Stimulated activated naive CD8-positive, alpha-beta T cell treated with anti-CD3 and anti-CD28 coated beads, Interleukin-15, Interleukin-2, amounts not matched to agents 100 ng/mL and 50 ng/mL, for 24 hours (primary cell): Measurements from ENCODE around the gene RNF222.
"Not testable (repeated sequence)": the region's sequence is repeated elsewhere in the genome, so short reads cannot be mapped to it uniquely, and the experiment has no call there.

Experiments used
- H3K27ac Mint-ChIP-seq: one replicate; pipeline ENCODE4 v1.8.0; 2021; ENCODE audit warnings: mild to moderate bottlenecking, mixed read lengths
- H3K27me3 Mint-ChIP-seq: one replicate; pipeline ENCODE4 v1.8.0; 2021; ENCODE audit warnings: mixed read lengths
- H3K36me3 Mint-ChIP-seq: one replicate; pipeline ENCODE4 v1.8.0; 2021; ENCODE audit warnings: low read depth, mixed read lengths
- H3K4me1 Mint-ChIP-seq: one replicate; pipeline ENCODE4 v1.8.0; 2021; ENCODE audit warnings: low read depth, mixed read lengths
- H3K4me3 Mint-ChIP-seq: one replicate; pipeline ENCODE4 v1.8.0; 2021; ENCODE audit warnings: mild to moderate bottlenecking, mixed read lengths
- H3K9me3 Mint-ChIP-seq: one replicate; pipeline ENCODE4 v1.8.0; 2021; ENCODE audit warnings: mixed read lengths

Gene RNF222

GRCh38 chr17:8398980-8399379 is 1.4 kb upstream of the RNF222 start:
- Mint-ChIP-seq H3K4me1 (peaks cover 2% of the 10 kb centered on the region), H3K4me3 (no peak overlapping the region), H3K9me3 (no peaks in the 10 kb centered on the region), H3K27ac (no peak overlapping the region), H3K36me3 (no peaks in the 10 kb centered on the region), H3K27me3 (peaks cover 33% of the 10 kb centered on the region)

DNA sequence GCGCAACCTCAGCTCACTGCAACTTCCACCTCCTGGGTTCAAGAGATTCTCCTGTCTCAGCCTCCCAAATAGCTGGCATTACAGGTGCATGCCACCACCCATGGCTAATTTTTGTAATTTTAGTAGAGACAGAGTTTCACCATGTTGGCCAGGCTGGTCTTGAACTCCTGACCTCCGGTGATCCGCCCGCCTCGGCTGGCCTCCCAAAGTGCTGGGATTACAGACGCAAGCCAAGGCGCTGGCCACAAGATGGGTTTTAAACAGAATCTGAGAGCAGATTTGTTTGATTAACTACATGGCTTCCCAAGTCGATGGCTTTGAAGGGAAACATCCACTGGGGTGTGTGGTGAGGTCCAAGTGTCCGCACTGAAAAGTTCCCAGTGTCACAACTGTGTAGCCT is 3.1 kb downstream of the RNF222 start:
- H3K27ac Mint-ChIP-seq = not testable (repeated sequence)

GRCh38 chr17:8393470-8394231 is 4.0 kb downstream of the RNF222 start:
- peaks cover 11% of the 10 kb centered on the region for H3K4me1 Mint-ChIP-seq
- no peaks in the 10 kb centered on the region for H3K36me3 Mint-ChIP-seq
- H3K27me3 Mint-ChIP-seq = peaks cover 10% of the 10 kb centered on the region
- H3K27ac Mint-ChIP-seq = peak overlapping the region; percentile 49
- H3K9me3 Mint-ChIP-seq = no peaks in the 10 kb centered on the region
- H3K4me3 Mint-ChIP-seq = no peak overlapping the region

More for the DNA sequence above, 3.1 kb downstream of the RNF222 start:
- not testable (repeated sequence) for H3K9me3 Mint-ChIP-seq, H3K4me3 Mint-ChIP-seq, H3K36me3 Mint-ChIP-seq
- Mint-ChIP-seq H3K4me1 (peaks cover 11% of the 10 kb centered on the region), H3K27me3 (peaks cover 10% of the 10 kb centered on the region)

- Mint-ChIP-seq H3K36me3 (no peaks in the 10 kb centered on the region), H3K27ac (no peak overlapping the region), H3K27me3 (peaks cover 3% of the 10 kb centered on the region), H3K4me1 (peaks cover 11% of the 10 kb centered on the region), H3K4me3 (no peak overlapping the region), H3K9me3 (no peaks in the 10 kb centered on the region)
Measured at GRCh38 chr17:8392674-8393469, 4.8 kb downstream of the RNF222 start.

DNA sequence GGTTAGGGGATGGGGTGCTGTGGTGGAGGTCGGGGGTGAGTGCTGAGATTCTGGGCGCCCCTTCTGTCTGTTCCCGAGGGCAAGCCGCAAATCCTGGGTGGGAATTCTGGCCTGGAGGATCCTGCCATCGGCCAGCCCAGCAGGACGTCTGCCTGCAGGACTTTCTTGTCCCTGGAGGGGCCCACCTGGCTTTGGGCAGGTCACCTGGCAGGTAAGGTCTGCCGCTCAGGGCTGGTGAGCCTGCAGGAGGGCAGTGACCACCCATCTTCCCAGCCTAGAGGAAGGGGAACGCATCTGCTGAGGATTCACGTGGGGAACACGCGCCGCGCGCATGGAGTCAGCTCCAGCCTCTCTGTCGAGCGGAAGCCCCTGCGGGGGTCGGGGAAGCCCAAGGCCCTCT is 5.4 kb downstream of the RNF222 start:
- H3K4me3 Mint-ChIP-seq = no peak overlapping the region
- peaks cover 16% of the 10 kb centered on the region for H3K4me1 Mint-ChIP-seq
- H3K36me3 Mint-ChIP-seq = no peaks in the 10 kb centered on the region
- no peaks in the 10 kb centered on the region for H3K27me3 Mint-ChIP-seq
- H3K9me3 Mint-ChIP-seq = no peaks in the 10 kb centered on the region
- no peak overlapping the region for H3K27ac Mint-ChIP-seq

GRCh38 chr17:8391711-8392110 is 5.9 kb downstream of the RNF222 start:
- H3K4me1 Mint-ChIP-seq = peaks cover 16% of the 10 kb centered on the region
- no peaks in the 10 kb centered on the region for H3K36me3 Mint-ChIP-seq
- no peaks in the 10 kb centered on the region for H3K27me3 Mint-ChIP-seq
- H3K27ac Mint-ChIP-seq = no peak overlapping the region
- H3K4me3 Mint-ChIP-seq = no peak overlapping the region
- H3K9me3 Mint-ChIP-seq = no peaks in the 10 kb centered on the region

GRCh38 chr17:8387914-8388651 is 9.5 kb downstream of the RNF222 start:
- H3K27ac Mint-ChIP-seq = peak overlapping the region; percentile 16
- H3K9me3 Mint-ChIP-seq = no peaks in the 10 kb centered on the region
- peaks cover 20% of the 10 kb centered on the region for H3K4me1 Mint-ChIP-seq
- H3K27me3 Mint-ChIP-seq = no peaks in the 10 kb centered on the region
- no peak overlapping the region for H3K4me3 Mint-ChIP-seq
- H3K36me3 Mint-ChIP-seq = peaks cover 1% of the 10 kb centered on the region

DNA sequence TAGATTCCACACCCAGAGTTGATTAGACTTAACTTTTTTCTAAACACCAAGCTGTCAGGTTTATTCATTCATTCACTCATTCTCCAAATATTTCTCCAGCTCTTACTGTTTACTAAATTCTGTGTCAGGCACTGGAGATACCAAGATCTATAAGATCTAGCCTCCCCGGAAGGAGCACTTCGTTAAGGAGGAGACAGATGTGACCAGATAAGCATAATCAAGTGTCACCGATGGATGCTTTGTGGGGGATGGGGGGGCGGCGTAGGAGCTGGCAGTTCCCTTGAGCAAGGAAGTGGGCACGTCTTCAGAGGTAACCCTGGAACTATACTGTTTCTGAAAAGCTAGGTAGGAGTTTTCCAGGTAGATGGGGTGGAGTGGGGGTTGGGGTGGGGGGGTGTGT is 10.8 kb downstream of the RNF222 start:
- Mint-ChIP-seq H3K27me3 (no peaks in the 10 kb centered on the region), H3K27ac (no peak overlapping the region), H3K36me3 (peaks cover 14% of the 10 kb centered on the region)

DNA sequence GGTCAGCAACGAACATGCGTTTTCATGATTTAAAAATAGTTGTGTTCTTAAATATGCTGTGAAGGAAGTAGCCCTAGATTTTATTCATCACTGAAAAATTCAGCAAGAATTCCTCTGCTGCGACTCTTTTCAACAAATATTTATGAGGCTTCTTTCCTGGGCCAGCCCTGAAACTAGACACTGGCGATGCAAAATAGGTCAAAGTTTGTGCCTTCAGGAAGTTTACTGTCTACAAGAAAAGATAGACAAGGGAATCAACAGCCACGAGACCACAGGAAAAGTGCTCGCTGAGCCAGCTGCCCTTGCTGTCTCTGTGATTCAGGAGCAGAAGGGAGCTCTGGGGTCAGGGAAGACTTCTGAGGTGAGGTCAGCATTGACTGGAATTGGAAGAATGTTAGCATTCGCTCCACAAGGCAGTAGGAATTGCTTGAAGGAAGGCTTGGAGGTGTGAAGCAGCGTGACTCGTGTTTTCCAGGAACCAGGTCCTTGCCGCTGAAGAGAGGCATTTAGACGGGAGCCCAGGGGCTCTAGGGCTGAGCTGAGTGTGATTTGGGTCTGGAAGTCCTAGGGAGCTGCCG is 12.7 kb downstream of the RNF222 start:
- Mint-ChIP-seq H3K36me3 (peaks cover 33% of the 10 kb centered on the region), H3K27ac (no peak overlapping the region), H3K4me1 (peaks cover 41% of the 10 kb centered on the region), H3K9me3 (no peaks in the 10 kb centered on the region), H3K27me3 (no peaks in the 10 kb centered on the region), H3K4me3 (peak overlapping the region; percentile 99)

More for the DNA sequence above, 10.8 kb downstream of the RNF222 start:
- H3K9me3 Mint-ChIP-seq = no peaks in the 10 kb centered on the region
- H3K4me1 Mint-ChIP-seq = peaks cover 26% of the 10 kb centered on the region
- no peak overlapping the region for H3K4me3 Mint-ChIP-seq

GRCh38 chr17:8383143-8383822 is 14.3 kb downstream of the RNF222 start, which contains the start of gene RPL26:
Gene RPL26, minus strand, starts transcription at chr17:8383193. Its CDS starts 883 bp downstream, at chr17:8382310.
- Mint-ChIP-seq H3K4me3 (peak within 1 kb of the TSS; percentile 99), H3K27ac (peak within 1 kb of the TSS; percentile 98), H3K9me3 (no peaks in the 10 kb centered on the region), H3K36me3 (peaks cover 49% of the 10 kb centered on the region), H3K4me1 (peaks cover 57% of the 10 kb centered on the region), H3K27me3 (no peaks in the 10 kb centered on the region)

DNA sequence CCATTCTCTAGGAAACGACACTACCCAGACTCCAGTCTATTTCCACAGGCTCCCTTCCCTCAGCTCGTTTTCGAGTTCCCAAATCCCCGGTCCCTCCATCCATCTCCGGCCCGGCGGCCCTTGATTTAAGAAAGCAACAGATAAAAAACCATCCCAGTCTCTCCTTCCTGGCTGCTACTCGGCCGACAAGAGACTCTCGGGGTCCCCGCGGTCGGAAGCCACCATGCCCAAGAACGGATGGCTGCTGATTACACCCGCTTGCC is 14.8 kb downstream of the RNF222 start:
- peak overlapping the region; percentile 99 for H3K4me3 Mint-ChIP-seq
- H3K9me3 Mint-ChIP-seq = no peaks in the 10 kb centered on the region
- peak overlapping the region; percentile 98 for H3K27ac Mint-ChIP-seq
- H3K36me3 Mint-ChIP-seq = peaks cover 54% of the 10 kb centered on the region
- H3K4me1 Mint-ChIP-seq = peaks cover 62% of the 10 kb centered on the region
- no peaks in the 10 kb centered on the region for H3K27me3 Mint-ChIP-seq

GRCh38 chr17:8382052-8382879 is 15.4 kb downstream of the RNF222 start:
- Mint-ChIP-seq H3K36me3 (peaks cover 59% of the 10 kb centered on the region), H3K27ac (peak overlapping the region; percentile 98), H3K27me3 (no peaks in the 10 kb centered on the region), H3K4me3 (peak overlapping the region; percentile 99), H3K4me1 (peaks cover 63% of the 10 kb centered on the region), H3K9me3 (no peaks in the 10 kb centered on the region)

- Mint-ChIP-seq H3K36me3 (peaks cover 76% of the 10 kb centered on the region), H3K27ac (peak overlapping the region; percentile 98), H3K4me1 (peaks cover 79% of the 10 kb centered on the region), H3K27me3 (no peaks in the 10 kb centered on the region), H3K4me3 (peak overlapping the region; percentile 99), H3K9me3 (no peaks in the 10 kb centered on the region)
Measured at GRCh38 chr17:8380049-8380448, 17.6 kb downstream of the RNF222 start.

DNA sequence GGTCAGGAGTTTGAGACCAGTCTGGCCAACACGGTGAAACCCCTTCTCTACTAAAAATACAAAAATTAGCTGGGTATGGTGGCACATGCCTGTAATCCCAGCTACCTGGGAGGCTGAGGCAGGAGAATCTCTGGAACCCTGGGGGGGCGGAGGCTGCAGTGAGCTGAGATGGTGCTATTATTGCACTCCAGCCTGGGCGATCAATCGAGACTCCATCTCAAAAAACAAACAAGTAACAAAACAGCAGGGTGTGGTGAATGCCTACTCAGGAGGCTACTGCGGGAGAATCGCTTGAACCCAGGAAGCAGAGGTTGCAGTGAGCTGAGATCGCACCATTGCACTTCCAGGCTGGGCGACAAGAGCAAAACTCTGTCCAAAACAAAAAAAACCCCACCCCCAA is 19.5 kb downstream of the RNF222 start:
- Mint-ChIP-seq H3K27ac (peak overlapping the region; percentile 78), H3K4me1 (peaks cover 69% of the 10 kb centered on the region), H3K4me3 (peak overlapping the region; percentile 99), H3K36me3 (peaks cover 76% of the 10 kb centered on the region)
- H3K9me3 Mint-ChIP-seq, H3K27me3 Mint-ChIP-seq: not testable (repeated sequence)
